K562 (cell line): ENCODE data around the gene SLC26A8.
"Not testable (repeated sequence)": the region's sequence is repeated elsewhere in the genome, so short reads cannot be mapped to it uniquely, and the experiment has no call there.

ENCODE experiments used
- C11orf30 ChIP-seq: fragments of 450-650 bp; IDR thresholded peaks from 2 replicates; pipeline ENCODE4 v1.6.1; 2016; ENCODE audit warnings: low read depth, mild to moderate bottlenecking
- CTCF ChIP-seq, 3 experiments: IDR thresholded peaks in 2 of 3; conservative IDR thresholded peaks in 1 of 3; 2 replicates each; pipeline ENCODE4 v1.5.1; 2011 to 2012; ENCODE audit warnings: low read length in 3 of 3, mild to moderate bottlenecking in 3 of 3, control low read depth in 2 of 3, improper control_type of control experiment in 1 of 3, inconsistent platforms in 1 of 3, low read depth in 1 of 3, mixed read lengths in 1 of 3, moderate library complexity in 1 of 3; ENCODE audit not compliant: insufficient read depth in 2 of 3
- ESRRA ChIP-seq: fragments of 450-650 bp; IDR thresholded peaks from 2 replicates; pipeline ENCODE4 v1.6.1; 2014; ENCODE audit warnings: low read depth, mild to moderate bottlenecking, moderate library complexity, borderline replicate concordance
- FOXK1 ChIP-seq: sonication (generic); formaldehyde crosslinking; IDR thresholded peaks from 2 replicates; pipeline ENCODE4 v1.8.0; 2022; ENCODE audit warnings: missing genetic modification reagents, mild to moderate bottlenecking, borderline replicate concordance
- GTF3C2 ChIP-seq: IDR thresholded peaks from 3 replicates; pipeline ENCODE4 v1.6.1; 2011; ENCODE audit warnings: borderline replicate concordance, mild to moderate bottlenecking, moderate library complexity; ENCODE audit not compliant: insufficient read length; ENCODE audit errors: extremely low read depth
- MTA3 ChIP-seq: fragments of 450-650 bp; formaldehyde crosslinking; IDR thresholded peaks from 2 replicates; pipeline ENCODE4 v1.6.1; 2017; ENCODE audit warnings: mild to moderate bottlenecking, borderline replicate concordance
- MXI1 ChIP-seq: IDR thresholded peaks from 2 replicates; pipeline ENCODE4 v1.6.1; 2011; ENCODE audit warnings: low read depth, mild to moderate bottlenecking, improper control_type of control experiment, low read length
- NCOA2 ChIP-seq, 2 experiments: fragments of 450-650 bp; IDR thresholded peaks; 2 replicates each; pipeline ENCODE4 v1.6.1; 2018; ENCODE audit warnings: mild to moderate bottlenecking in 2 of 2, moderate library complexity in 1 of 2; ENCODE audit not compliant: partially characterized antibody in 2 of 2
- SNAPC5 ChIP-seq: fragments of 250-450 bp; sonication (Bioruptor Pico); IDR thresholded peaks from 2 replicates; pipeline ENCODE4 v1.8.0; 2021; ENCODE audit warnings: moderate library complexity, mild to moderate bottlenecking, inconsistent platforms
- U2AF1 ChIP-seq: fragments of 200-400 bp; formaldehyde crosslinking; optimal IDR thresholded peaks from 2 replicates; pipeline ENCODE3; 2017; ENCODE audit warnings: mild to moderate bottlenecking, low read depth, low read length, moderate library complexity
- TF ChIP-seq, protein P1 (sequence below): fragments of 250-450 bp; sonication (Bioruptor Pico); IDR thresholded peaks from 2 replicates; pipeline ENCODE4 v1.4.0; 2020
- TF ChIP-seq, protein P2 (sequence below), 2 experiments: IDR thresholded peaks; 2 replicates each; pipeline ENCODE4 v1.6.1; 2012; ENCODE audit warnings: improper control_type of control experiment in 2 of 2, low read depth in 2 of 2, low read length in 2 of 2, borderline replicate concordance in 1 of 2

- TF ChIP-seq, protein P1, sequence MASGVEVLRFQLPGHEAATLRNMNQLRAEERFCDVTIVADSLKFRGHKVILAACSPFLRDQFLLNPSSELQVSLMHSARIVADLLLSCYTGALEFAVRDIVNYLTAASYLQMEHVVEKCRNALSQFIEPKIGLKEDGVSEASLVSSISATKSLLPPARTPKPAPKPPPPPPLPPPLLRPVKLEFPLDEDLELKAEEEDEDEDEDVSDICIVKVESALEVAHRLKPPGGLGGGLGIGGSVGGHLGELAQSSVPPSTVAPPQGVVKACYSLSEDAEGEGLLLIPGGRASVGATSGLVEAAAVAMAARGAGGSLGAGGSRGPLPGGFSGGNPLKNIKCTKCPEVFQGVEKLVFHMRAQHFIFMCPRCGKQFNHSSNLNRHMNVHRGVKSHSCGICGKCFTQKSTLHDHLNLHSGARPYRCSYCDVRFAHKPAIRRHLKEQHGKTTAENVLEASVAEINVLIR, result not testable (repeated sequence)
- TF ChIP-seq MTA3; U2AF1; SNAPC5; MXI1; ESRRA; CTCF (IDR thresholded peaks at IDR 0.05 in 2 of 3, conservative IDR thresholded peaks at IDR 0.05 in 1 of 3; ENCODE audit: insufficient read depth in 2 of 3, low read depth in 1 of 3, low read length in 3 of 3); NCOA2 (IDR thresholded peaks at IDR 0.05; ENCODE audit: partially characterized antibody in 2 of 2); FOXK1; C11orf30; GTF3C2: not testable (repeated sequence)
- TF ChIP-seq, protein P2, sequence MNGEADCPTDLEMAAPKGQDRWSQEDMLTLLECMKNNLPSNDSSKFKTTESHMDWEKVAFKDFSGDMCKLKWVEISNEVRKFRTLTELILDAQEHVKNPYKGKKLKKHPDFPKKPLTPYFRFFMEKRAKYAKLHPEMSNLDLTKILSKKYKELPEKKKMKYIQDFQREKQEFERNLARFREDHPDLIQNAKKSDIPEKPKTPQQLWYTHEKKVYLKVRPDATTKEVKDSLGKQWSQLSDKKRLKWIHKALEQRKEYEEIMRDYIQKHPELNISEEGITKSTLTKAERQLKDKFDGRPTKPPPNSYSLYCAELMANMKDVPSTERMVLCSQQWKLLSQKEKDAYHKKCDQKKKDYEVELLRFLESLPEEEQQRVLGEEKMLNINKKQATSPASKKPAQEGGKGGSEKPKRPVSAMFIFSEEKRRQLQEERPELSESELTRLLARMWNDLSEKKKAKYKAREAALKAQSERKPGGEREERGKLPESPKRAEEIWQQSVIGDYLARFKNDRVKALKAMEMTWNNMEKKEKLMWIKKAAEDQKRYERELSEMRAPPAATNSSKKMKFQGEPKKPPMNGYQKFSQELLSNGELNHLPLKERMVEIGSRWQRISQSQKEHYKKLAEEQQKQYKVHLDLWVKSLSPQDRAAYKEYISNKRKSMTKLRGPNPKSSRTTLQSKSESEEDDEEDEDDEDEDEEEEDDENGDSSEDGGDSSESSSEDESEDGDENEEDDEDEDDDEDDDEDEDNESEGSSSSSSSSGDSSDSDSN (IDR thresholded peaks at IDR 0.05; ENCODE audit: borderline replicate concordance in 1 of 2, low read depth in 2 of 2, low read length in 2 of 2), result not testable (repeated sequence)
Observed at GRCh38 chr6:35909571-35909970, 114.9 kb downstream of the SLC26A8 start.
